Pulmonary artery endothelial cell (primary cell): Measurements from ENCODE around the gene PON1. TPM values are rescaled to one million over a fixed set of nuclear protein-coding genes. Genes with fewer than 3 reads are reported as not detected.

ENCODE experiments used
- DNase-seq: peaks from one replicate; pipeline ENCODE4 v3.0.0-alpha.2; 2011; ENCODE audit warnings: low read depth, low spot score
- total RNA-seq: library from RNA; depleted of rRNA; stranded (reverse); fragments of >200 nt; gene quantifications from 2 replicates; pipeline ENCODE4 v1.2.3, GENCODE V29; 2014

PON1 gene
- total RNA-seq, 1 donor from 2014 or later, result not detected

DNA sequence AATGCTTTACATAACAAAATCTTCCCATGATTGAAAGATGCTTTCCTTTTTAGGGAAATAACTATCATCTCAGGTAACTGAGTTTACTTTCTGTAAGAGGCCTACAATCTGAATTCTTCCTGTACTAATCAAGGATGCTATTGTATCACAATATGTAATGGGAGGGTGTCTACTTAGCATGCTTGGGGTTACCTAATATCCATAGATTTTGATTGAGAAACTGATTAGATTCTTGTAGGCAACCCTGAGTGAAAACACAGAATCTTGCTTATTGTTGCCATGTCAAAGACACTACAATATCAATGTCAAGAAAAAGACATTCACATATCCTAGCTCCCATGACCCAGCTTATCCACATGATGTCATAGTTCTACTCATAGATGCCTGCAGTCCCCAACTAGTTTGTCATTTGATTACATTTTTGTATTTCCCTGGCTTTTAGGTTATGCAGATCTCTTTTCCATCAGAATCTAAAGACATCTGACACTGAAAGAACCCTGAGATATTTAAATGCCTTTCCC lies 62.4 kb downstream of the PON1 start:
- no peak for DNase-seq

GRCh38 chr7:95255691-95256090 lies 68.6 kb downstream of the PON1 start:
- DNase-seq, result no peak

DNA sequence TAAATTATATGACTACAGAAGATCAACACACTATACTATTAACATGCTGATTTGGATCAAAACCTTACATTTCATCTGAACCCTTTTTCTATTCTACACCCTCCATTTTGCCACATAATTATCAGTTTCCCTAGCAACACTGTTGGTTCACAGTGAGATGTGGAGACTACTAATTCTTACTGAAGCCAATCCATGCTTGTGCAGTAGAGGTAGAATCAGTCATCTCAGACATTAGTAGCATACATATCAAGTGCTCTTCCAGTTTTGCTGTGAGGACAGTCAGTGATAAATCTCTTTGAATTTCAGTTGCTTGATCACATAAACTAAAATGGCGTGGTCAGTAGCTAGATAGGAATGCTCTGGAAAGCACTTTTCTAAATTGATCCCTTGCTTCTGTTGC lies 70.3 kb downstream of the PON1 start:
- no peak for DNase-seq

DNA sequence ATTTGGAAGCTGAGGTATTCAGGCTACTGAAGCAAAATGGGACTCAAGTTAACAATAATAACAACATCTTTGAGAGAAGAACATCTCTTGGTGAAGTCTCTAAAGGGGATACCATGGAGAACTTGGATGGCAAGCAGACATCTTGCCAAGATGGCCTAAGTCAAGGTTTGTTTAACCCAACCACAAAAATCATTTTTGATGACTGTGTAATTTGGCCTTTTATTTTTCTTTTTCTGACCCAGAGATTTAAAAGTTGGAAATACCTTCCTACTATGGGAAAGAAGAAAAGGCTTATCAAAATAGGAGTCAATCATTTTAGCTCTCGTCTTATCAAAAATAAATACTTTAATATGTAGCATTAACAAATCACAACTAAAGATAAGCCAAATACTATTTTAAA lies 72.4 kb downstream of the PON1 start:
- no peak for DNase-seq

DNA sequence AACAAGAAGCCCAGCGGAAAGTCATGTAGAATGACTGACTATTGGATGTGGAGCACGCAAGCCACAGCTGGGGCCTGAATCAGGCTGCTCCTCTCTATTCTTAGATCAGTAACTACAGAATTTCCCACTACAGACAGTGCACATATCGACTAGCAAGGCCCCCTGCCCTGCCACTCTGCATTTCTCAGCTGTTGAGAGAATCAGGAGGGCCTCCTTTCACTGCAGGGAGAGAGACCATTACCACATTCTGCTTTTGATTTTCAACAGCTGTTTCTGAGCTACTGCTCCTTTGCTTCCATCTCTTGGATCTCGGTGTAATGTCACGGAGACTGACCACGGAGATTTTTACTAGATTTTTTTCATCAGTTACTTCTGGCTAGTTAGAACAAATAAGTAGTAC lies 73.8 kb downstream of the PON1 start:
- DNase-seq, result no peak

Other genes with a start within 250 kb of the PON1 start
- gene PON3, start 71.8 kb upstream of the PON1 start, total RNA-seq, result 0.04 and 0.20 TPM in 2 replicates
- 72.6 and 74.5 TPM in 2 replicates for gene PON2, start 110.5 kb upstream of the PON1 start, total RNA-seq
- under 0.01 TPM in 1 of 2 replicates, not detected in the other for gene ASB4, start 161.4 kb upstream of the PON1 start, total RNA-seq